Karpas-422 (cell line): ENCODE measurements around the gene DUSP2. TPM values are rescaled to one million over a fixed set of nuclear protein-coding genes. Genes with fewer than 3 reads are reported as not detected.

Source experiments
- DNase-seq: peaks from one replicate; pipeline ENCODE4 v3.0.0-alpha.2; 2015
- H2AFZ ChIP-seq: fragments of 200-600 bp; sonication (generic); 2 replicates; pipeline ENCODE4 v1.6.1; 2014; ENCODE audit warnings: antibody characterized with exemption, low read length, mixed read lengths
- H3K27ac ChIP-seq: fragments of 200-600 bp; sonication (generic); 2 replicates; pipeline ENCODE4 v1.5.1; 2014; ENCODE audit warnings: mild to moderate bottlenecking, low read length, moderate library complexity
- H3K27me3 ChIP-seq: fragments of 200-600 bp; sonication (generic); 2 replicates; pipeline ENCODE4 v1.6.1; 2014; ENCODE audit warnings: low read length, mixed read lengths
- H3K36me3 ChIP-seq: fragments of 200-600 bp; sonication (generic); 2 replicates; pipeline ENCODE4 v1.6.1; 2014; ENCODE audit warnings: low read length, mixed read lengths; ENCODE audit not compliant: insufficient read depth
- H3K4me1 ChIP-seq: fragments of 200-600 bp; sonication (generic); 2 replicates; pipeline ENCODE4 v1.6.1; 2014; ENCODE audit warnings: mild to moderate bottlenecking, low read length, mixed read lengths
- H3K4me2 ChIP-seq: fragments of 200-600 bp; sonication (generic); 2 replicates; pipeline ENCODE4 v1.6.1; 2014; ENCODE audit warnings: low read length, low read depth, mild to moderate bottlenecking; ENCODE audit not compliant: poor library complexity, severe bottlenecking
- H3K4me3 ChIP-seq: fragments of 200-600 bp; sonication (generic); 2 replicates; pipeline ENCODE4 v1.5.1; 2014; ENCODE audit warnings: mild to moderate bottlenecking, antibody characterized with exemption, low read length, mixed read lengths
- H3K79me2 ChIP-seq: fragments of 200-600 bp; sonication (generic); 2 replicates; pipeline ENCODE4 v1.6.1; 2014; ENCODE audit warnings: mild to moderate bottlenecking, low read length, mixed read lengths
- H3K9ac ChIP-seq: fragments of 200-600 bp; sonication (generic); 2 replicates; pipeline ENCODE4 v1.6.0; 2014; ENCODE audit warnings: low read length
- H3K9me2 ChIP-seq: fragments of 200-600 bp; sonication (generic), shearing (Covaris generic); replicated peaks from 2 replicates; pipeline ENCODE4 v1.6.0; 2014; ENCODE audit warnings: mild to moderate bottlenecking, low read length, moderate library complexity; ENCODE audit not compliant: insufficient read depth
- H3K9me3 ChIP-seq: fragments of 300-700, 200-600 bp; sonication (generic); 2 replicates; pipeline ENCODE4 v1.6.1; 2014; ENCODE audit warnings: low read length, mixed read lengths
- H4K20me1 ChIP-seq: fragments of 200-600 bp; sonication (generic); 2 replicates; pipeline ENCODE4 v1.6.1; 2014; ENCODE audit warnings: mild to moderate bottlenecking, antibody characterized with exemption, low read length, low read depth; ENCODE audit not compliant: insufficient read depth
- total RNA-seq: library from RNA; depleted of rRNA; stranded (reverse); fragments of >200 nt; shearing (Covaris generic); gene quantifications from 2 replicates; pipeline ENCODE4 v1.2.3, GENCODE V29; 2014; ENCODE audit warnings: low replicate concordance

Gene DUSP2
- total RNA-seq, 1 experiment from 2014 or later, result 25.1 TPM

DNA sequence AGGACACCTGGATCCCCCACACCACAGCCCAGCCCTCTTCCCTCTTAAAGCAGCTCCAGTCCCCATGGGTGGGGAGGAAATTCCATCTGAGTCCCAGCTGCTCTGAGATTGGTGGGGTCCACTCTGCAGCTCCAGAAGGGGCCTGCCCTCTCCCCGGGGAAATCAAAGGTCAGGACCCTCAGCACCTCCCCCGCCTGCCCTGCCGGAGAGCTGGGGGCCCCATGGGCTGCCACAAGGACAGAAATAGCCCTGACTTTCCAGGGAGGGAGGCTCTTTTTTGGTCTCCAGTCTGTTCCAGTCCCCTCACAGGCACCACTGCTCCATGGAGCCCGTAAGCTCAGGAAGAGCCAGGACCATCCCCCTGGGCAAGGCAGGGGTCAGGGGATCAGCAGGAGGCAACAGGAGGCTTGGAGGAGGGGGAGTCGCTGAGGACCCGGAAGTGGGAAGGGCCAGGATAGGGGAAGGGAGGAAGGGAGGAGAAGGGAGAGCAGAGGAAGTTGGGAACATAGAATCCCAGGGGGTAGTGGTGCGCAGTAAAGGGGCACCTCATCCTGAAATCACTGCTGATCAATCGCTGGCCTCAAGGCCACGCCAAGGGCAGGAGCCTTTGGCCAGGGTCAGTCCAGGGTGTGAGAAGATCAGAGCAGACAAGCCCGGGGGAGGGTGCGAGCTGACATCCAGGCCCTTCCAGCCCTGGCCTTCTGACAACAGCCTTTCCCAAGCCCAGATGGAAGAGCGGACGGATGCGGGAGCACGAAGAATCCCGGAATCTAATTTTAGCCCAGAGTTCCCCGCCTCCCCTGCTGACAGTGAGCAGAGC is 36.5 kb downstream of the DUSP2 start:
- Histone ChIP-seq H3K4me2 (no peak overlapping the region), H3K9ac (no peak overlapping the region), H3K9me3 (peaks cover 6% of the 10 kb centered on the region; the same call in 1 of the 2 replicates), H2AFZ (no peak overlapping the region), H3K27me3 (no peaks in the 10 kb centered on the region), H3K9me2 (no peaks in the 10 kb centered on the region), H3K4me3 (no peak overlapping the region), H4K20me1 (no peaks in the 10 kb centered on the region), H3K4me1 (no peaks in the 10 kb centered on the region), H3K36me3 (no peaks in the 10 kb centered on the region), H3K79me2 (no peaks in the 10 kb centered on the region), H3K27ac (no peak overlapping the region)
- no peak for DNase-seq

DNA sequence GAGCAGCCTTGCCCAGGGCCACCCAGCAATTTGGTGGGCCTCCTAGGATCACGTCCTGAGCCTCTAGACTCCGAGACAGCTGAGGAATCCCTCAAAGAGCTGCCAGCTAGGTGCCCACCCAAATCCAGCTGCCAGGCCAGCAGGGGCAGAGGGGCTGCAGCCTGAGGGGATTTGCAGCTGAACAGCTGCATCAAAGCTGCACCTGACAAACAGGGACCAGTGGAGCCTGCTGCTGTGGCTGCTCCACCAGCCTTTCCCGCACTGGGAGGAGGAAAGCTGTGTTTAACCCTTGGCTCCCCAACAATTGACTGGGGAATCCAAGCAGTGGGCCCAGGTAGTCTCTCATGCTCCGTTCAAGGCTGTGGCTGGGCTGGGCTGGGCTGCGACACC is 37.1 kb downstream of the DUSP2 start:
- DNase-seq, result no peak
- Histone ChIP-seq H3K9me3 (peaks cover 6% of the 10 kb centered on the region; the same call in 1 of the 2 replicates), H2AFZ (no peak overlapping the region), H3K4me1 (no peaks in the 10 kb centered on the region), H3K36me3 (no peaks in the 10 kb centered on the region), H3K9ac (no peak overlapping the region), H3K27me3 (no peaks in the 10 kb centered on the region), H3K9me2 (no peaks in the 10 kb centered on the region), H3K27ac (no peak overlapping the region), H3K4me3 (no peak overlapping the region), H4K20me1 (no peaks in the 10 kb centered on the region), H3K4me2 (no peak overlapping the region), H3K79me2 (no peaks in the 10 kb centered on the region)

DNA sequence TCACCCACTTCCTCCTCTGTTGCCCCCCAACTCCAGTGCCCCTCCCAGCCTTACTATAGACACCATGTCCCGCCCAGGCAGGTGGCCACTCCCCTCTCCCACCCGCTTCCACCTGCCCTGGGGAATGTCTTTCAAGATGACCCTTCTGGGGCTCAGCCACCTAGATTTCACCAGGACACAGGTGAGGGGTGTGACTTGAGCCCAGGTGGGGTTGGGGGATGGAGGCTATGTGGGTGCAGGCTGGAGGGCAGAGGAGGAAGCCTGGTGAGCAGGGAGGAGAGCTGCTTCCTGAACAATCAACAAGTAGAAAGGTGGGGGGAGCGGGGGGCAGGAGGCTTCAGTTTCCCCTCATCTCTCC is 37.6 kb downstream of the DUSP2 start:
- Histone ChIP-seq H3K9ac (no peak overlapping the region), H3K9me3 (peaks cover 6% of the 10 kb centered on the region; the same call in 1 of the 2 replicates), H2AFZ (no peak overlapping the region), H3K9me2 (no peaks in the 10 kb centered on the region), H3K27me3 (no peaks in the 10 kb centered on the region), H3K36me3 (no peaks in the 10 kb centered on the region), H4K20me1 (no peaks in the 10 kb centered on the region), H3K4me2 (no peak overlapping the region), H3K4me1 (no peaks in the 10 kb centered on the region), H3K4me3 (no peak overlapping the region), H3K27ac (no peak overlapping the region), H3K79me2 (no peaks in the 10 kb centered on the region)
- no peak for DNase-seq

DNA sequence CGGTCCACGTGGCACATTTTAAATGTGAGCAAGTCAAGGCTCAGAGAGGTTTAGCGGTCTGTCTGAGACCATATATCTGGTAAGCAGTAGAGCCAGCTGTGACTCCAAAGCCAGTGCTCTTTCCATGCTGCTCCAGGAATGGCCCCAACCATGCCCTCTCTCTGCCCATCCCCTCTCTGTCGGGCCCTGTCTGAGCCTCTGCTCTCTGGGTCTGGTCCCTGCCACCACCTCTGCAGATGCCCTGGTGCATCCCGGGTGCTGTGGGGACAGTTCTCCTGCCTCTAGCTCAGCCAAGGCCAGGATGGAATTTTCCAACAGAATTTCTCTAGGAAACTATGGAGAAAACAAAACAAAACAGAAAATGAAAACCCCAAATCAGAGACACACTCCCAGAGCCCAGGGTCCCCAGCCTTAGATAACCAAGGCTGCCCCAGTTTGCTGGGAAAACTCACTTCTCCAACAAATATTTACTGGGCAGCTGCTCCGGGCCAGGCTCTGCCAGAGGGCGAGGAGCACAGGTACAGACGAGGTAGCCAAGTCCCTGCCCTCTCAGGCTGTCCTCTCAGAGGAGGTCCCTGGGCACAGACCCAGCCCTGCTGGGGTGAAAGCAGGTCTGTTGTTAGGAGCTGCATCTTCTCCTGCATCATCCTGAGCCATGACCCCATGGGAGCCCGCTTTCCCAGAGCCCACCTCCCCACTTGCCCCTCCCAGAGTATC is 38.1 kb downstream of the DUSP2 start:
- Histone ChIP-seq H3K9ac (no peak overlapping the region), H3K4me1 (no peaks in the 10 kb centered on the region), H3K36me3 (no peaks in the 10 kb centered on the region), H2AFZ (no peak overlapping the region), H3K4me3 (no peak overlapping the region), H3K27ac (no peak overlapping the region), H4K20me1 (no peaks in the 10 kb centered on the region), H3K9me2 (no peaks in the 10 kb centered on the region), H3K9me3 (peaks cover 6% of the 10 kb centered on the region; the same call in 1 of the 2 replicates), H3K79me2 (no peaks in the 10 kb centered on the region), H3K27me3 (no peaks in the 10 kb centered on the region), H3K4me2 (no peak overlapping the region)
- no peak for DNase-seq

DNA sequence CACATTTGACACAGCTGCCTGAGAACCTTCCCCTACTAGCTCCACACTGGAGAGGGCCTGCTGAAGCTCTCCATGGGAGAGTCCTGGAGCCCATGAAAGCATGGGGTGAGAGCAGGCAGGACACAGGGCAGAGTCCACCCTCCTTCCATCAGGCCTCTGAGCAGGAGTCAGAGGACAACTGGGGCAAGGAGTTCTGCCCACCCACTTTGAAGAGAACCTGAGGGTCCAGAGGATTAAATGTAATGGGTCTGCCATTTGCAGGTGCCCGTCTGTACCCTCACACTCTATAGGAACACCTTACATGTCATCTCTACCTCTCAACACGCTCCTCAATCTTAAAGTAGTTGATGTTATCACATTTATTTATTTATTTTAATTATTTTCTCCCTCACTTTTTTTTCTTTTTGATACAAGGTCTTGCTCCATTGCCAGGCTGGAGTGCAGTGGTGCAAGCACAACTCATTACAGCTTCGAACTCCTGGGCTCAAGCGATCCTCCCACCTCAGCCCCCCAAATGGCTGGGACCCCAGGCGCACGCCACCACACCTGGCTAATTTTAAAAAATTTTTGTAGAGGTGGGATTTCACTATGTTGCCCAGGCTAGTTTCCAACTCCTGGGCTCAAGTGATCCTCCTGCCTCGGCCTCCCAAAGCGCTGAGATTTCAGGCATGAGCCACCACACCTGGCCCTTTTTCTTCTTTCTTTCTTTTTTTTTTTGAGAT is 39.1 kb downstream of the DUSP2 start:
- Histone ChIP-seq H3K4me2 (no peak overlapping the region), H3K9ac (no peak overlapping the region), H2AFZ (no peak overlapping the region), H3K4me3 (no peak overlapping the region), H3K9me2 (no peaks in the 10 kb centered on the region), H3K36me3 (no peaks in the 10 kb centered on the region), H4K20me1 (no peaks in the 10 kb centered on the region), H3K79me2 (no peaks in the 10 kb centered on the region), H3K4me1 (no peaks in the 10 kb centered on the region), H3K9me3 (peaks cover 6% of the 10 kb centered on the region; the same call in 1 of the 2 replicates), H3K27ac (no peak overlapping the region), H3K27me3 (no peaks in the 10 kb centered on the region)
- DNase-seq, result no peak

DNA sequence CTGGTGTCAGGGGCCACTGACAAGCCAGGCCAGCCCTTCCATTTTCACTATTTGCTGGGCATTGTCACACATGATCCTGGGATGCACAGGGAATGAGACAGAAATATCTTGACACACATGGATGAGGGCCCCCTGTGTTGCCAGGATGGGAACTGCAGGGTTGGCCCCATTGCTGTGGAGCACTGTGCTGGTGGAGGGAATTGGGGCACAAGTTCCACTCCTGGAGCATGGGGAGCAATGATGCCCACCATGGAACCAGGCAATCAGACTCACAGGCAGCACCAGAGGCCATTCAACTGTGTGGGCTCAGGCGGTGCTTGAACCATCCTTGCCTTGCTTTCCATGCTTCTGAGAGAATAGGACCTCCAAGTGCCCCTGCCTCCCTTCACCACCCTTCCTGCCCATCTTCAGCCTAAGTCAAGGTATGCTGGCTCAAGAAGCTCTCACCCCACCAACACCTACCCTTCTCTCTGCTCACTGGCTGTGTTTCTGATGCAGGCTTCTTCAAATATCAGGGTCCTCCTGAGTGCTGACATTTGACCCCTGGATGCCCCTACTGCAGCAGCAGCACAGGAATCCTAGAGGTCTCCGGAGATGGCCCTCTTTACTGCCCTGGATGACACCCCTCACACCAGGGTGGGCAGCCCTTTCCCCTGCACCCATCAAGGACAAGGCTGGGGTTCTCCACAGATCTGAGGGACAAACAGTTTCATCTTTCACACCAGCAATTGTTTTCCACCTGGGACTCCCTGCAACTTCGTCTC is 39.9 kb downstream of the DUSP2 start:
- H3K27ac ChIP-seq, result no peak overlapping the region
- no peak overlapping the region for H3K9ac ChIP-seq
- H4K20me1 ChIP-seq, result no peaks in the 10 kb centered on the region
- no peaks in the 10 kb centered on the region for H3K4me1 ChIP-seq
- no peaks in the 10 kb centered on the region for H3K36me3 ChIP-seq
- no peaks in the 10 kb centered on the region for H3K27me3 ChIP-seq
- H2AFZ ChIP-seq, result no peak overlapping the region
- no peaks in the 10 kb centered on the region for H3K9me2 ChIP-seq
- H3K4me3 ChIP-seq, result no peak overlapping the region
- H3K9me3 ChIP-seq, result peaks cover 6% of the 10 kb centered on the region; the same call in 1 of the 2 replicates
- H3K79me2 ChIP-seq, result no peaks in the 10 kb centered on the region
- no peak overlapping the region for H3K4me2 ChIP-seq
- DNase-seq, result no peak

DNA sequence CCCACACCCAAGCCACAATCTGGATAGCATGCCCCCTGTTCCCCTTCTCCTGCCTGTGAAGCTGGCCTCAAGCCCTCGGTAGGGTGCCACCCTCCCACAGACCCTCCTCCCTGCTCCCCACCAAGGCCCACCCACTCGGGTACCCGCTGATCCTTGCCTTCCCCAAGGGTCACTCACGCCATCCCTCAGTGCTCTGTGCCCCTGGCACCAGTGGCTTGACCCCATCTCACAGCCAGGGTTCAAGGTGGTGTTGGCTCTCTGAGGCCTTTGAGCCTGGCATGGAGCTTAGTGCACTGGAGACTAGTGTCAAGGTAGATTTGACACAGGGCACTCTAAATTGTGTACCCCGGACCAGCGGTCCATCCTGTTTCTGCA is 40.8 kb downstream of the DUSP2 start:
- Histone ChIP-seq H3K9me3 (peaks cover 6% of the 10 kb centered on the region; the same call in 1 of the 2 replicates), H3K4me2 (no peak overlapping the region), H3K79me2 (no peaks in the 10 kb centered on the region), H3K4me3 (no peak overlapping the region), H3K27me3 (no peaks in the 10 kb centered on the region), H3K36me3 (no peaks in the 10 kb centered on the region), H4K20me1 (no peaks in the 10 kb centered on the region), H3K9ac (no peak overlapping the region), H3K27ac (no peak overlapping the region), H3K4me1 (no peaks in the 10 kb centered on the region), H3K9me2 (no peaks in the 10 kb centered on the region), H2AFZ (no peak overlapping the region)
- no peak for DNase-seq
